ENCODE data around the gene PCDHB10. TPM values are rescaled to one million over a fixed set of nuclear protein-coding genes. Genes with fewer than 3 reads are reported as not detected.

The PCDHB10 gene
- total and polyA plus RNA-seq, 10 of the 15 experiments (the other 5 are each of a cell fraction or from before 2014, with no cell fraction given): 0.01 to 0.06 TPM; not detected in 8

DNA sequence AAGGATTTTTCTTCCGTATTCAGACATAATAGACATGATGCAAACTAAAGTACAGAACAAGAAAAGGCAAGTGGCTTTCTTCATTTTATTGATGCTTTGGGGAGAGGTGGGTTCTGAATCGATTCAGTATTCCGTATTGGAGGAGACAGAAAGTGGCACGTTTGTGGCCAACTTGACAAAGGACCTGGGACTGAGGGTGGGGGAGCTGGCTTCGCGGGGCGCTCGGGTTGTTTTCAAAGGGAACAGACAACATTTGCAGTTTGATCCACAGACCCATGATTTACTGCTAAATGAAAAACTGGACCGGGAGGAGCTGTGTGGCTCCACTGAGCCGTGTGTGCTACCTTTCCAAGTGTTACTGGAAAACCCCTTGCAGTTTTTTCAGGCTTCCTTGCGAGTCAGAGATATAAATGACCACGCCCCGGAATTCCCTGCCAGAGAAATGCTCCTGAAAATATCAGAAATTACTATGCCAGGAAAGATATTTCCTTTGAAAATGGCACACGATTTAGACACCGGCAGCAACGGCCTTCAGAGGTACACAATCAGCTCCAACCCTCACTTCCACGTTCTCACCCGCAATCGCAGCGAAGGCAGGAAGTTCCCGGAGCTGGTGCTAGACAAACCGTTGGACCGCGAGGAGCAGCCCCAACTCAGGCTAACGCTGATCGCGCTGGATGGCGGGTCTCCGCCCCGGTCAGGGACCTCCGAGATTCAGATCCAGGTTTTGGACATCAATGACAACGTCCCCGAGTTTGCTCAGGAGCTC, 41.7 kb upstream of the PCDHB10 start:
- intact Hi-C loops (cut with micrococcal nuclease; ENCODE audit: unreplicated experiment): no loop called here
- BruUV-seq (replicated peaks): no TSS peak
- Histone ChIP-seq H3K9ac (ENCODE audit: control insufficient read depth, insufficient read depth, low read length) (no peak overlapping the region), H3K36me3 (ENCODE audit: control insufficient read depth in 2 of 2, insufficient read depth in 2 of 2, low read length in 1 of 2) (no peaks in the 10 kb centered on the region), H3K27me3 (replicated peaks in 1 of 2; ENCODE audit: control insufficient read depth in 2 of 2, insufficient read depth in 2 of 2, low read length in 1 of 2) (no peaks in the 10 kb centered on the region), H3K27ac (ENCODE audit: control insufficient read depth, insufficient read depth) (no peak overlapping the region), H3K79me2 (ENCODE audit: control insufficient read depth, insufficient read depth, low read length) (no peaks in the 10 kb centered on the region), H3K4me1 (ENCODE audit: control insufficient read depth, insufficient read depth, low read length) (no peaks in the 10 kb centered on the region), H3K4me3 (no peak overlapping the region), H3K9me3 (replicated peaks; ENCODE audit: control insufficient read depth, insufficient read depth, low read length) (no peaks in the 10 kb centered on the region; the same call in 1 of the 3 replicates), H4K20me1 (ENCODE audit: control insufficient read depth, insufficient read depth) (no peaks in the 10 kb centered on the region), H2AFZ (ENCODE audit: control insufficient read depth, low read depth, low read length) (no peak overlapping the region), H3K4me2 (ENCODE audit: control insufficient read depth, insufficient read depth) (no peak overlapping the region)
- ChIA-PET CTCF (interaction anchor here (0.6 to 1.7 kb wide), 2 partner anchors 148 to 414 kb away, joined by 4 read pairs; no protein-coding TSS in a partner anchor), SMC1A (ENCODE audit: uncharacterized antibody, unreplicated experiment) (no interaction called here), RAD21 (ENCODE audit: unreplicated experiment) (no interaction called here), POLR2A (no interaction called here)
- no peak for FAIRE-seq
- DNase-seq (ENCODE audit: low read depth, low spot score): no peak
- in situ Hi-C loops (cut with MboI): no loop called here
- 43% methylated on average over 33 of the region's 33 CpGs for WGBS (ENCODE audit: insufficient coverage, insufficient replicate concordance, low lambda C conversion rate, missing lambda C conversion rate)
- TF ChIP-seq, protein P1, sequence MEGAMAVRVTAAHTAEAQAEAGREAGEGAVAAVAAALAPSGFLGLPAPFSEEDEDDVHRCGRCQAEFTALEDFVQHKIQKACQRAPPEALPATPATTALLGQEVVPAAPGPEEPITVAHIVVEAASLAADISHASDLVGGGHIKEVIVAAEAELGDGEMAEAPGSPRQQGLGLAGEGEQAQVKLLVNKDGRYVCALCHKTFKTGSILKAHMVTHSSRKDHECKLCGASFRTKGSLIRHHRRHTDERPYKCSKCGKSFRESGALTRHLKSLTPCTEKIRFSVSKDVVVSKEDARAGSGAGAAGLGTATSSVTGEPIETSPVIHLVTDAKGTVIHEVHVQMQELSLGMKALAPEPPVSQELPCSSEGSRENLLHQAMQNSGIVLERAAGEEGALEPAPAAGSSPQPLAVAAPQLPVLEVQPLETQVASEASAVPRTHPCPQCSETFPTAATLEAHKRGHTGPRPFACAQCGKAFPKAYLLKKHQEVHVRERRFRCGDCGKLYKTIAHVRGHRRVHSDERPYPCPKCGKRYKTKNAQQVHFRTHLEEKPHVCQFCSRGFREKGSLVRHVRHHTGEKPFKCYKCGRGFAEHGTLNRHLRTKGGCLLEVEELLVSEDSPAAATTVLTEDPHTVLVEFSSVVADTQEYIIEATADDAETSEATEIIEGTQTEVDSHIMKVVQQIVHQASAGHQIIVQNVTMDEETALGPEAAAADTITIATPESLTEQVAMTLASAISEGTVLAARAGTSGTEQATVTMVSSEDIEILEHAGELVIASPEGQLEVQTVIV (IDR thresholded peaks at IDR 0.05; ENCODE audit: borderline replicate concordance, partially characterized antibody): no peak
- TF ChIP-seq NFYB (IDR thresholded peaks at IDR 0.05; ENCODE audit: insufficient read depth, low read depth, low read length) (no peak), LARP7 (IDR thresholded peaks at IDR 0.05) (no peak), HDAC2 (IDR thresholded peaks at IDR 0.05) (no peak), ETV6 (conservative IDR thresholded peaks at IDR 0.05 in 1 of 2, IDR thresholded peaks at IDR 0.05 in 1 of 2; ENCODE audit: borderline replicate concordance in 1 of 2, low read depth in 1 of 2) (no peak), MTA2 (IDR thresholded peaks at IDR 0.05; ENCODE audit: low read depth) (no peak), SMARCA5 (IDR thresholded peaks at IDR 0.05) (no peak), BMI1 (IDR thresholded peaks at IDR 0.05; ENCODE audit: borderline replicate concordance) (no peak), FOS (IDR thresholded peaks at IDR 0.05; ENCODE audit: borderline replicate concordance, extremely low read depth, insufficient read length) (no peak), SMAD1 (IDR thresholded peaks at IDR 0.05; ENCODE audit: low read depth, partially characterized antibody) (no peak)
- TF ChIP-seq, protein P2, sequence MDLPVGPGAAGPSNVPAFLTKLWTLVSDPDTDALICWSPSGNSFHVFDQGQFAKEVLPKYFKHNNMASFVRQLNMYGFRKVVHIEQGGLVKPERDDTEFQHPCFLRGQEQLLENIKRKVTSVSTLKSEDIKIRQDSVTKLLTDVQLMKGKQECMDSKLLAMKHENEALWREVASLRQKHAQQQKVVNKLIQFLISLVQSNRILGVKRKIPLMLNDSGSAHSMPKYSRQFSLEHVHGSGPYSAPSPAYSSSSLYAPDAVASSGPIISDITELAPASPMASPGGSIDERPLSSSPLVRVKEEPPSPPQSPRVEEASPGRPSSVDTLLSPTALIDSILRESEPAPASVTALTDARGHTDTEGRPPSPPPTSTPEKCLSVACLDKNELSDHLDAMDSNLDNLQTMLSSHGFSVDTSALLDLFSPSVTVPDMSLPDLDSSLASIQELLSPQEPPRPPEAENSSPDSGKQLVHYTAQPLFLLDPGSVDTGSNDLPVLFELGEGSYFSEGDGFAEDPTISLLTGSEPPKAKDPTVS (IDR thresholded peaks at IDR 0.05; ENCODE audit: low read depth, low read length): no peak
- TF ChIP-seq, protein P3, sequence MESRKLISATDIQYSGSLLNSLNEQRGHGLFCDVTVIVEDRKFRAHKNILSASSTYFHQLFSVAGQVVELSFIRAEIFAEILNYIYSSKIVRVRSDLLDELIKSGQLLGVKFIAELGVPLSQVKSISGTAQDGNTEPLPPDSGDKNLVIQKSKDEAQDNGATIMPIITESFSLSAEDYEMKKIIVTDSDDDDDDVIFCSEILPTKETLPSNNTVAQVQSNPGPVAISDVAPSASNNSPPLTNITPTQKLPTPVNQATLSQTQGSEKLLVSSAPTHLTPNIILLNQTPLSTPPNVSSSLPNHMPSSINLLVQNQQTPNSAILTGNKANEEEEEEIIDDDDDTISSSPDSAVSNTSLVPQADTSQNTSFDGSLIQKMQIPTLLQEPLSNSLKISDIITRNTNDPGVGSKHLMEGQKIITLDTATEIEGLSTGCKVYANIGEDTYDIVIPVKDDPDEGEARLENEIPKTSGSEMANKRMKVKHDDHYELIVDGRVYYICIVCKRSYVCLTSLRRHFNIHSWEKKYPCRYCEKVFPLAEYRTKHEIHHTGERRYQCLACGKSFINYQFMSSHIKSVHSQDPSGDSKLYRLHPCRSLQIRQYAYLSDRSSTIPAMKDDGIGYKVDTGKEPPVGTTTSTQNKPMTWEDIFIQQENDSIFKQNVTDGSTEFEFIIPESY (IDR thresholded peaks at IDR 0.05): no peak
- TF ChIP-seq, protein P4, sequence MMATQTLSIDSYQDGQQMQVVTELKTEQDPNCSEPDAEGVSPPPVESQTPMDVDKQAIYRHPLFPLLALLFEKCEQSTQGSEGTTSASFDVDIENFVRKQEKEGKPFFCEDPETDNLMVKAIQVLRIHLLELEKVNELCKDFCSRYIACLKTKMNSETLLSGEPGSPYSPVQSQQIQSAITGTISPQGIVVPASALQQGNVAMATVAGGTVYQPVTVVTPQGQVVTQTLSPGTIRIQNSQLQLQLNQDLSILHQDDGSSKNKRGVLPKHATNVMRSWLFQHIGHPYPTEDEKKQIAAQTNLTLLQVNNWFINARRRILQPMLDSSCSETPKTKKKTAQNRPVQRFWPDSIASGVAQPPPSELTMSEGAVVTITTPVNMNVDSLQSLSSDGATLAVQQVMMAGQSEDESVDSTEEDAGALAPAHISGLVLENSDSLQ (IDR thresholded peaks at IDR 0.05): no peak
- ATAC-seq: no peak
